ENCODE data around the gene GPR158.
"Not testable (repeated sequence)": the region's sequence is repeated elsewhere in the genome, so short reads cannot be mapped to it uniquely, and the experiment has no call there.

Gene GPR158

GRCh38 chr10:25159591-25159990 is 15.2 kb upstream of the GPR158 start:
- TF ChIP-seq, protein P1, sequence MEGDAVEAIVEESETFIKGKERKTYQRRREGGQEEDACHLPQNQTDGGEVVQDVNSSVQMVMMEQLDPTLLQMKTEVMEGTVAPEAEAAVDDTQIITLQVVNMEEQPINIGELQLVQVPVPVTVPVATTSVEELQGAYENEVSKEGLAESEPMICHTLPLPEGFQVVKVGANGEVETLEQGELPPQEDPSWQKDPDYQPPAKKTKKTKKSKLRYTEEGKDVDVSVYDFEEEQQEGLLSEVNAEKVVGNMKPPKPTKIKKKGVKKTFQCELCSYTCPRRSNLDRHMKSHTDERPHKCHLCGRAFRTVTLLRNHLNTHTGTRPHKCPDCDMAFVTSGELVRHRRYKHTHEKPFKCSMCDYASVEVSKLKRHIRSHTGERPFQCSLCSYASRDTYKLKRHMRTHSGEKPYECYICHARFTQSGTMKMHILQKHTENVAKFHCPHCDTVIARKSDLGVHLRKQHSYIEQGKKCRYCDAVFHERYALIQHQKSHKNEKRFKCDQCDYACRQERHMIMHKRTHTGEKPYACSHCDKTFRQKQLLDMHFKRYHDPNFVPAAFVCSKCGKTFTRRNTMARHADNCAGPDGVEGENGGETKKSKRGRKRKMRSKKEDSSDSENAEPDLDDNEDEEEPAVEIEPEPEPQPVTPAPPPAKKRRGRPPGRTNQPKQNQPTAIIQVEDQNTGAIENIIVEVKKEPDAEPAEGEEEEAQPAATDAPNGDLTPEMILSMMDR (IDR thresholded peaks at IDR 0.05; ENCODE audit: low read depth, low read length, poor library complexity, severe bottlenecking), result no peak
- TF ChIP-seq EZH2phosphoT487 (IDR thresholded peaks at IDR 0.05; ENCODE audit: borderline replicate concordance, low read length), result no peak
- no peak overlapping the region for H3K27ac ChIP-seq (ENCODE audit: low read depth, low read length)
- no peak overlapping the region for H3K4me2 ChIP-seq (ENCODE audit: low read length)
- H3K27me3 ChIP-seq (ENCODE audit: control insufficient read depth, low read length), result no peaks in the 10 kb centered on the region
- no peak overlapping the region for H3K4me3 ChIP-seq (ENCODE audit: low read length)
- H4K20me1 ChIP-seq (ENCODE audit: control insufficient read depth, insufficient read depth, low read depth, low read length), result no peaks in the 10 kb centered on the region
- no peaks in the 10 kb centered on the region for H3K36me3 ChIP-seq (ENCODE audit: control insufficient read depth, low read length)
- no peaks in the 10 kb centered on the region for H3K9me2 ChIP-seq (replicated peaks; ENCODE audit: control insufficient read depth, low read length)
- no peaks in the 10 kb centered on the region for H3K9me3 ChIP-seq (ENCODE audit: control insufficient read depth, insufficient read depth, low read length)
- no peaks in the 10 kb centered on the region for H3F3A ChIP-seq (ENCODE audit: control insufficient read depth, insufficient read depth)
- no peaks in the 10 kb centered on the region for H3K79me2 ChIP-seq (ENCODE audit: control insufficient read depth, low read length)
- no peaks in the 10 kb centered on the region for H3K4me1 ChIP-seq (ENCODE audit: control insufficient read depth, low read length)

DNA sequence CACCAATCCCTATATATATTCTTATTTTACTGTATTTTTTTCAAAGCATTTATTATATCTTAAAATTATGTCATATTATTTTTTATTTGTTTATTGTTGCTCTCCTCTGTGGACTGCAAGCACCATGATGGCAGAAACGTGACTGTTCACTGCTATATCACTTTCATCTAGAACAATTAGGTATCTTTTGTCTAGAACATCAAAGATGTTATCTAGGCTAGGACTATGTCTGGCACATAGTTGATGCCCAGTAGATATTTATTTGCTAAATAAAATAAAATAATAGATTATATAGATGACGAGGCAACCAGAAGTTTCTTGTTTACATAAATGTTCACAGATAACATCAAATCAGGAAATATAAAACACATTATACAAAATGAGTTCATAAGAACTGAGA is 12.4 kb upstream of the GPR158 start:
- Histone ChIP-seq H3K4me3 (ENCODE audit: low read length) (no peak overlapping the region), H3K9me3 (ENCODE audit: control insufficient read depth, insufficient read depth, low read length) (no peaks in the 10 kb centered on the region), H4K20me1 (ENCODE audit: control insufficient read depth, insufficient read depth, low read depth, low read length) (no peaks in the 10 kb centered on the region), H3K79me2 (ENCODE audit: control insufficient read depth, low read length) (no peaks in the 10 kb centered on the region), H3K27me3 (ENCODE audit: control insufficient read depth, low read length) (no peaks in the 10 kb centered on the region), H3K9me2 (replicated peaks; ENCODE audit: control insufficient read depth, low read length) (no peaks in the 10 kb centered on the region), H3K4me1 (ENCODE audit: control insufficient read depth, low read length) (no peaks in the 10 kb centered on the region), H3F3A (ENCODE audit: control insufficient read depth, insufficient read depth) (no peaks in the 10 kb centered on the region), H3K4me2 (ENCODE audit: low read length) (no peak overlapping the region), H3K27ac (ENCODE audit: low read depth, low read length) (no peak overlapping the region), H3K36me3 (ENCODE audit: control insufficient read depth, low read length) (no peaks in the 10 kb centered on the region)
- TF ChIP-seq EZH2phosphoT487 (IDR thresholded peaks at IDR 0.05; ENCODE audit: borderline replicate concordance, low read length), result no peak
- TF ChIP-seq, protein P1 (IDR thresholded peaks at IDR 0.05; ENCODE audit: low read depth, low read length, poor library complexity, severe bottlenecking), result no peak

DNA sequence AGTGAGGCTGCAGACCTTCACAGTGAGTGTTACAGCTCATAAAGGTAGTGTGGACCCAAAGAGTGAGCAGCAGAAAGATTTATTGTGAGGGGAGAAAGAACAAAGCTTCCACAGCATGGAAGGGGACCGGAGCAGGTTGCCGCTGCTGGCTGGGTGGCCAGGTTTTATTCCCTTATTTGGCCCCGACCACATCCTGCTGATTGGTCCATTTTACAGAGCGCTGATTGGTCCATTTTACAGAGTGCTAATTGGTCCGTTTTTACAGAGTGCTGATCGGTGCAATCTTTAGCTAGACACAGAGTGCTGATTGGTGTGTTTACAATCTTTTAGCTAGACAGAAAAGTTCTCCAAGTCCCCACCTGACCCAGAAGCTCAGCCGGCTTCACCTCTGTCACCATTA is 11.3 kb upstream of the GPR158 start:
- H4K20me1 ChIP-seq (ENCODE audit: control insufficient read depth, insufficient read depth, low read depth, low read length); H3K4me3 ChIP-seq (ENCODE audit: low read length); H3K27ac ChIP-seq (ENCODE audit: low read depth, low read length); H3K79me2 ChIP-seq (ENCODE audit: control insufficient read depth, low read length); H3K4me1 ChIP-seq (ENCODE audit: control insufficient read depth, low read length); H3K4me2 ChIP-seq (ENCODE audit: low read length); H3K9me2 ChIP-seq (replicated peaks; ENCODE audit: control insufficient read depth, low read length); H3K9me3 ChIP-seq (ENCODE audit: control insufficient read depth, insufficient read depth, low read length); H3F3A ChIP-seq (ENCODE audit: control insufficient read depth, insufficient read depth); H3K36me3 ChIP-seq (ENCODE audit: control insufficient read depth, low read length); H3K27me3 ChIP-seq (ENCODE audit: control insufficient read depth, low read length): not testable (repeated sequence)

DNA sequence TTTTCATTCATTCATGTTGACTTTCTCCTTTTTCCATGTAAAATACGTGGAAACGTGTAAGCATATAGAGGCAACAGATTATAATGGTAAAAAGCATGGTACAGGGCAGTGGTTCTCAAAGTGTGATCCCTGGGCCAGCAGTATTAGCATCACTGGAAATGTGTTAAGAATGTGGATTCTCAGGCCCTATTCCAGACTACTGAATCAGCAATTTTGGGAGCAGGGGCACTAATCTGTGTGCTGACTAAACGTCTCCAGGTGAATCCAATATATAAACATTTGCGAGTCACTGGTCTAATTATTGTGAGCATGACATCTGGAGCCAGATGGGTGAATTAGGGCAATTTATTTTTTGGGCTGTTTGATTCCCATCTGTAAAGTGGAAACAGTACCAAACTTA is 5.1 kb upstream of the GPR158 start:
- Histone ChIP-seq H3K4me1 (ENCODE audit: control insufficient read depth, low read length) (no peaks in the 10 kb centered on the region), H3K79me2 (ENCODE audit: control insufficient read depth, low read length) (no peaks in the 10 kb centered on the region), H3F3A (ENCODE audit: control insufficient read depth, insufficient read depth) (no peaks in the 10 kb centered on the region), H3K9me2 (replicated peaks; ENCODE audit: control insufficient read depth, low read length) (no peaks in the 10 kb centered on the region), H3K36me3 (ENCODE audit: control insufficient read depth, low read length) (no peaks in the 10 kb centered on the region), H3K27me3 (ENCODE audit: control insufficient read depth, low read length) (no peaks in the 10 kb centered on the region), H4K20me1 (ENCODE audit: control insufficient read depth, insufficient read depth, low read depth, low read length) (no peaks in the 10 kb centered on the region), H3K4me2 (ENCODE audit: low read length) (no peak overlapping the region), H3K27ac (ENCODE audit: low read depth, low read length) (no peak overlapping the region), H3K9me3 (ENCODE audit: control insufficient read depth, insufficient read depth, low read length) (no peaks in the 10 kb centered on the region), H3K4me3 (ENCODE audit: low read length) (no peak overlapping the region)
- TF ChIP-seq, protein P1 (IDR thresholded peaks at IDR 0.05; ENCODE audit: low read depth, low read length, poor library complexity, severe bottlenecking), result no peak
- no peak for TF ChIP-seq EZH2phosphoT487 (IDR thresholded peaks at IDR 0.05; ENCODE audit: borderline replicate concordance, low read length)
